GM19099 (cell line): ENCODE measurements around the gene CABP4.

Experiments
- POLR2A ChIP-seq: IDR thresholded peaks from 3 replicates; pipeline ENCODE4 v1.6.1; 2011; ENCODE audit warnings: low read depth; ENCODE audit not compliant: insufficient read length; ENCODE audit errors: extremely low read depth

Gene CABP4

DNA sequence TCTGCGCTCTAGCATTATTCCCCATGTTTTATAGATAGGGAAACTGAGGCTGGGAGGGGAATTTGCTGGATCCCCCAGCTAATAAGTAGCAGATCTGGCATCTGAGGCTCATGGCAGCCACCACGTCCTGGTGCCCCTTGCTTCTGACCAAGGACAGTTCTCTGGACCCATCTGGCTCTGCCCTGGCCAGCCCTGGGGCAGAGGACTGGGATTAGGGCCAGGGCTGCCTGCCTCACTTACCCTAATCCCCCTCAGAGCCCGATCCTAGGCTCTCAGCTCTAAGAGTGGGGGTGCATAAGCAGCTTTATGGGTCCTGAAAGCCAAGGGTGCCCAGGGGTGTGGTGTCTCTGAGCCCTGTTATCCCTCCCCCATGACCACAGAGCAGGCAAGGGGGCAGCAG, at the start of gene CABP4:
Gene CABP4 (plus strand): TSS at position 301 of the 400 bp plus-strand sequence. CDS start 70 bp downstream, at position 371.
- no peak for TF ChIP-seq POLR2A

DNA sequence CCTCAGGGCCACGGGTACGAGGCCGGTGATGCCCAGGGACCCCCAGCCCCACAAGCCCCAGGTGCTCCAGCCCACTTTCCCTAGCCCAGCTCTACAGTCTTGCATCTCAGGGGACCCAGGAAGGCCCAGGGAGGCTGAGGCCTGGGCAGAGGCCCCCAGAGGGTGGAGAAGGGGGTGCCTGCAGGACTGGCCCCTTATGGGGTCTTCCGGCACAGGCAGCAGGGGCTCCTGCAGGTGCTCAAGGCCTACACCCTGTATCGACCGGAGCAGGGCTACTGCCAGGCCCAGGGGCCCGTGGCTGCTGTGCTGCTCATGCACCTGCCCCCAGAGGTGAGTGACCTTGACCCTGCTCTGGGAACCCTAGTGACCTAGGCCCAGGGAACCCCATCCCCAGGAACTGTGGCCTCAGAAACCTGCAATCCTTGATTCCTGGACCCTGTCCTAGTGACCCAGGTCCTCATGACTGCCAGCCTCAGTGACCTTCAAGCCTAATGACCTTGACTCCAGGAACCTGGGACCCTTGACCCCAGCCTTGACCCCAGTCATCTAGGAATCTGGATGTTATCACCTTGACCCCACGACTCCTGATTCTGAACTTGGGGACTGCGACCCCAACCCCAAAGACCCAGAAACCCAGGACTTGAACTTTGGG, 49.3 kb upstream of the CABP4 start:
- TF ChIP-seq POLR2A = no peak

DNA sequence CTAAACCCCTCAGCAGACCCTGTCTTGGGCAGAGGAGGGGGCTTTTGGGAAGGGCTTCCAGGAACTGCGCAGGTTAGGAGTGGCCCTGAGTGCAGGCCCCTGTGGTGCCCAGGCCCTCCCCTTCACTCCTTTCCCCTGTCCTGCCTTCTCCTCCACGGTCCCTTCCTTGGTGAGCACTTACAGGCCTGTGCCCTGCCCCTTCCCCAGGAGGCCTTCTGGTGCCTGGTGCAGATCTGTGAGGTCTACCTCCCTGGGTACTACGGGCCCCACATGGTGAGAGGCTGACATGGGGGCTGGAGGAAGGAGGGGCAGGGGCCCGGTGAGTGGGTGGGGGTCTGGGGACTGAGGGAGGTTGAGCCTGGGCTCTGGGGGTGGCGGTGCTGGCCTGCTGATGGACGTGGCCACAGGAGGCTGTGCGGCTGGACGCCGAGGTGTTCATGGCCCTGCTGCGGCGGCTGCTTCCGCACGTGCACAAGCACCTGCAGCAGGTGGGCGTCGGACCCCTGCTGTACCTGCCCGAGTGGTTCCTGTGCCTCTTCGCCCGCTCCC, 48.7 kb upstream of the CABP4 start:
- no peak for TF ChIP-seq POLR2A

DNA sequence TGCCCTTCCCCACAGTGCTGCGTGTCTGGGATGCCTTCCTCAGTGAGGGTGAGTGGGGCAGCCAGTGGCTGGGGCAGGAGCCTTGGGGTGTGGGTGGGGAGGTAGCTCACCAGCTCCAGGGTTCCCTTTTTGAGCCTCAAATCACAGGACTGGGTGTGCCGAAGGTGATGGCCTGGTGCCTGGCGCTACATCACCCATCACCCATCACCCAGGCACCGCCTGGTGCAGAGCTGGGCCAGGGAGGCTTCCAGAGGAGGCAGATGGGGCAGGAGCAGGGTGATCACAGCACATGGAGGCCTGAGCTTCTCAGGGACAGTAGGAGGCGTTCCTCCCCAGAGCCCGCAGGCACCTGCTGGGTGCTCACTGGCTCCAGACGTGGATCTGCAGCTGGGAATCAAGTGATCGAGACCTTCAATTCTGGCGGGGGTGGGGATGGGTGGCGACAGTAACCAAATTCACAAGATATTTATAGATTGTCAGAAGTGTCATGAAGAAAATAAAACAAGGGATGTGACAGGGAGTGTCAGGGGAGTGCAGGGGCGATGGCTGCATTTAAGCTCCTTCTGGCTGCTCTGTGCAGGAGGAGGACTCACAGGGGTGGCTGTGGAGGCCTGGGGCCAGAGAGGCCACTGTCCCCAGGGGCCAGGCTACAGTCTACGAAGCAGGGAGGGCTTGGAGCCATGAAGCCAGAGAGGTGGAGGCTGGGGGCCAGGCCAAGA, 48.0 kb upstream of the CABP4 start:
- TF ChIP-seq POLR2A = no peak

DNA sequence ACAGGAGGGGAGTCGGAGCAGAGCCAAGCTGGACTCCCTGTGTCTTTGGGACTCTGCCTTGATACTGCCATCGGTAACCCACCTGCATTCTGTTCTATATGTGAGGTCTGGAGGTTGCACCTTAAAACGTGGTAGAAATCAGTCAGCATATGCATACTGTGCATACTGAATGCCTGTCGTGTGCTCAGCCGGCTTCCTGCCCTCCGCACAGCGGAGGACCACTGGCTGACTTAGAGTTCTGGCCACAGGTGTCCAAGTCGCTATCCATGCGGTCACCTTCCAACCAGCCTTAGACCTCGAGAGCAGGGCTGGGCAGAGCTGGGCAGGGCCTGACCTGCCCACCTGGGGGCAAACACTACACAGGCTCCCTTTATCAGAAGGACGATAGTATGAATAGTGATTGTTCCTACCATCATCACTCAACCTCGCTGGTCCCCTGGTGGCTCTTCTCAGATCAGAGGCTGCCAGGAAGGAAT, 47.4 kb upstream of the CABP4 start:
- no peak for TF ChIP-seq POLR2A

DNA sequence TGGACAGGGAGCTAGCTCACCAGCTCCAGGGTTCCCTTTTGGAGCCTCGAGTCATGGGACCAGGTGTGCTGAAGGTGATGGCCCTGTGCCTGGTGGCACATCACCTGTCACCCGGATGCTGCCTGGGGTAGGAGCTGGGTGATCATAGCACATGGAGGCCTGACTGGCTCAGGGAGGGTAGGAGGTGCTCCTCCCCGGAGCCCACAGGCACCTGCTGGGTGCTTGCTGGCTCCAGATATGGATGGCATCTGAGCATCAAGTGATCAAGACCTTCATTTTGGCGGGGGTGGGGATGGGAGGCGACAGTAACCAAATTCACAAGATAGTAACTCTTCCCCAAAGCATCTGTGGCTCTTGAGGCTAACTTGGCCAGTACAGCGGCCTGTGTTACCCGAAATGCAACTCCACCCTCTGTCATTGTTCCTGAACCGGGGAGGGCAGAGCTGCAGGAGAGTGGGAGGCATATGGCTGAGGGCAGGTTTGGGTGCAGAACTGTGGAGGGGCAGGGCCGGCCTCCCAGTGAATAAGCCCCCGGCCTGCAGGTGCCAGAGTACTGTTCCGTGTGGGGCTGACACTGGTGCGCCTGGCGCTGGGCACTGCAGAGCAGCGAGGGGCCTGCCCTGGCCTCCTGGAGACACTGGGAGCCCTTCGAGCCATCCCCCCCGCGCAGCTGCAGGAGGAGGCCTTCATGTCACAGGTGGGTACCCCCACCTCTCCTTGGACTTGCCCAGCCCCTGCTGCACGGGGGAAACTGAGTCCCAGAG, 46.5 kb upstream of the CABP4 start:
- no peak for TF ChIP-seq POLR2A

DNA sequence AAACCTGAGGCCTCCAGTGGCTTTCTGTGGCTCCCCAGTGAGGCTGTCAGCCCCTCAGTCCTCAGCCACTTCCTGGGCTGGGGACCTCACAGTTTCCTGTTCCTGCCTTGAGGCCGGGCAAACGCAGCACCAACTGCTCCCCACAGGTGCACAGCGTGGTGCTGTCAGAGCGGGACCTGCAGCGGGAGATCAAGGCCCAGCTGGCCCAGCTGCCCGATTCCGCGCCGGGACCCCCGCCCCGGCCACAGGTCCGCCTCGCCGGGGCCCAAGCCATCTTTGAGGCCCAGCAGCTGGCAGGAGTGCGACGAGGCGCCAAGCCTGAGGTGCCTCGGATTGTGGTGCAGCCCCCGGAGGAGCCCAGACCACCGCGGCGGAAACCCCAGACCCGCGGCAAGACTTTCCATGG, 45.9 kb upstream of the CABP4 start:
- TF ChIP-seq POLR2A = peak; percentile 76

DNA sequence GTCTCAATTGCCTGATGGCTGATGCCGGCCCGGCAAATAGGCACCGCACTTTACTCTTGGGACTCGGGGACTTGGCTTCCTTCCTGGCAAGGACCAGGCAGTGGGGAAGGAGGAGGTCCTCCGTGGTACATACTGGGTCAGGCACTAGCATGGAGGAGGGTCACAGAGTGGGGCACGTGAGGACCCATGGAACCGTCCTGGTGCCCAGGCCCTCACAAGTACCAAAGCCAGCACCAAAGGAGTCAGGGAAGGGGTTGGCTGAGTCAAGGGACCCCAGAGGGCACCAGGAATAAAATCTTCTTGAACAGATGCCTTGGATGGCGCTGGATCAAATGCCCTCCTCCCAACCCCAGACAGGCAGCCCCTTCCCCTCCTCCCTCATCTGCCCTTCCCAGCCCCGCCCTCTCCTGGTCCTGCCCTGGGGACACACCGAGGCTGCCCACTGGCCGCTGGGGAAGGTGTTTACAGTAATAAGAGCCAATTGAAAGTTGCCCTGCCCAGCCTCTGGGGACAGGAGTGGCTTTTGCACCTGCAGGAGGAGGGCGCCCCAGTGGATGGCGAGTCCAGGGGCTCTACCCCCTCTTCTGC, 45.3 kb upstream of the CABP4 start:
- TF ChIP-seq POLR2A = no peak

DNA sequence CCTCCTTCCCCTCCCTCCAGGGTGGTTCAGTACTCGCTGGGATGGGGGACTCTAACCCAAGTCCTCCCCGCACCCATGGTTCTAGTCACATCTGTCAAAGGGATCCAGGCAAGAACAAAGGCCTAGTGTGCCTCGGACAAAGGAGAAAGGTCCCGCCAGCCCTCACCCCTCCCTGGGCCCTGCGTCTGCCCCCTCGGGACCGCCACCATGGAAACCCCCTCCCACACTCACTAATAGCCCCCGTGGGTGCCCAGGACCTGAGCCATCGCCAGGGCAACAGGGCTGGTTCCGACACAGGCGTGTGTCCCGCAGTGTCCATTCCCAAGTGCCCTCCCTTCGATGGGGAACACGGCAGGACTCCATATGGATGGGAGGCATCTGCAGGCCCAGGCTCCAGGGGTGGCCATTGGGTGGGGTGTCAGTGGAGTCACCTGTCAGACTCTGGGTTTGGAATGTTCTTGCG, 44.8 kb upstream of the CABP4 start:
- TF ChIP-seq POLR2A = peak; percentile 40

DNA sequence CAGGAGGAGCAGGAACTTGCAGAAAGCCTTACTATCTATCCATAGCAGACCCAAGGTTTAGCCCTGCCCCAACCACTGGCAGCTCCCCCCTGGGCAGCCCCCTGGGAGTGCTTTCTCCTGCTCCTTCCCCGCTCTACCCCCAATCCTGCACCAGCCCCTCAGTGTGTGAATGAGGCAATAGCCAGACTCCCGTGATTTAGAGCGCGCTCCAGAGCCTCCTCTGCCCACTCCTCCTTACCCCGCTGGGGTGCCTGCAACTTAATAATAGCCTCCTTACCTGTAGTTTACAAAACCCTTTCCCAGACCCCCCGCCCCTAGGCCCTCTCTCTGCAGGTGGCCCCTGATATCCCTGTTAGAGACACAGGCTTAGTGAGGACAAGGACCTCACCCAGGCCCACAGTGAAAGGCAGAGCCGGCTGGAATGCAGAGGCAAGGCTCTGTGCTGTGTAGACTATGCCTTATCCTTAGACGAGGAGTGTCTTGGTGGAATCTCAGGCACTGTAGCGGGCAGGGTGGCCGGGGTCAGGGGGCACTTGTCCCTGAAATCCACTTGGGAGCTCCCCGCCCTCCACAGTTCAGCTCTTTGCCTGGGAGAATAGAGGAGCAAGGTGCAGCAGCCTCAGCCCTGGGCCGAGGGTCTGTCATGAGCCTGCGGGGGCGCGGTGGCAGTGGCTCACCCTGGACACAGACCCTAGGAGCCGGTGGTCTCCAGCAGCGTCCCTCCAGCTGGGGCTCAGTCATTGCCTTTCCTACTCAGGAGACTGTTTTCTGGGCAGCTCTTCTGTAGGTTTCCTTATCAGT, 44.0 kb upstream of the CABP4 start:
- TF ChIP-seq POLR2A = no peak

DNA sequence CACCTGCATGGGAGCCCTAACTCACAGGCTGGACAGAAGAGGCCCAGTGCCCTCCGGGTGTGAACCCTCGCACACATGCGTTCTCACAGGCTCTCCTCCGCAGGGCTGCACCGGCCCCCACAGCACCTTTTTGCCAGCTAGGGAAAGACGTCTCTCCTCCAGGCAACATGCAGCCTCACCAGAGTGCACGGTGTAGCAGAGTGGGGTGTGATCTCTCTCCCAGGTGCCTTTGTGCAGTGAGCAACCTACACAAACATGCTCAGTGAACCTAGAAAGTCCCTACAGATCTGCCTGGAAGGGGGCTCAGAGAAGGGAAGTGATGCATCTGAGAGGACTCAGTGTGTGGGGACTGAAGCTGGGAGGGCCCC, 43.4 kb upstream of the CABP4 start:
- no peak for TF ChIP-seq POLR2A

DNA sequence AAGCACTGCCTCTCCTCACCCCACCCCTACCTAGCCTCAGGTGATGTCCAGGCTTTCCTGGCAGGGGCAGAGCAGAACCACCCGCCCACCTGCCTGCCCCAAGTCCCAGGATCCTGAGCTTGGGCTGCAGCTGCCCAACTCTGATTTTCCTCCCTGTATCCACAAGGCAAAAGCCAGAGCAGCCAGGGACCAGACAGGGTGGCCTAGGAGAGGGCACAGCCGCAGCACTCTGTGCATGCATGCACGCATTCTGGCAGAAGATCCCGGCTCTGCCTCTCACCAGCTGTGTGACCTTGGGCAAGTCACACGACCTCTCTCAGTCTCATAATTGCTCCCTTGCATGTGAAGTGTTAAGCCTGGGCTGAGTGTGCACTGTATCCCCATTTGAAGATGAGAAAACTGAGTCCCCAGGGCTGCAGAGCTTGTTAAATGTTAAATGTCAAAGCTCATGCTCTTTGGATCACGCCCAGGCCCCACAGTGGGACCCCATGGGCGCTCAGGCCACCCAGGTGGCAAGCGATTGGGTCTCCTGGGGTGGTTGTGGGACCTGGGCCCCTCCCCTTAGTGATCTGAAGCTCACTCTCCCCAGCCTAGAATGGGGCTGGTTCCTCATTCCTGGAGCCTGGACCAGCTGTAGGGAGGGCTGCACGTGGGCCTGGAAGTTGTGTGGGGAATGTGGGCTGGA, 42.5 kb upstream of the CABP4 start:
- TF ChIP-seq POLR2A = no peak

DNA sequence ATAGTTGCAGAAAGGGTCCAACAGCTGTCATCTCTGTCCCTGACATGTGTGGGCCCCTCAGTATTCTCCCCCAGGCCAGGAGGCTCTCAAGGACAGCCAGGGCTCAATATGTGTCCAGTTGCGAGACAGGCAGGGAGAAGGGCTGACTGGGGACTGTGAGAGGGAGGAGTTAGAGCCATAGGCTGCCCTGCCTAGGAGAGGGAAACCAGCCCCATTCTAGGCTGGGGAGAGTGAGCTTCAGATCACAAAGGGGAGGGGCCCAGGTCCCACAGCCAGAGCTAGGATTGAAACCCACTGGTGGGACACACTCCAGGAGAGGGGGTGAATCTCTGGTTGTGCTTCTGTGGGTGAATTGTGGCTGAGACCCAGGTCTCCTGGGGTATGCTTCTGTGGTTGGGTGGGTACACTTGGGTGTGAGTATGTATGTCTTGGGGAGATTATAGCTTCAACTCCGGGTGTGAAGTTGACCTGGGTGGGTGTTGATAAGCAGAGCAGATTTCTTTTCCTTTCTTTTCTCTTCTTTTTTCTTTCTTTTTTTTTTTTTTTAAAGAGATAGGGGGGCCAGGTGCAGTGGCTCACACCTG, 41.8 kb upstream of the CABP4 start:
- no peak for TF ChIP-seq POLR2A
